ENCODE data around the gene OR7C1.
"Not testable (repeated sequence)": the region's sequence is repeated elsewhere in the genome, so short reads cannot be mapped to it uniquely, and the experiment has no call there.

OR7C1 gene

GRCh38 chr19:14786421-14786851, 48.5 kb downstream of the OR7C1 start:
- peak; percentile 80 for TF ChIP-seq CTCF (IDR thresholded peaks at IDR 0.05; ENCODE audit: control insufficient read depth, insufficient read depth, low read depth, low read length, missing control alignments)
- no peak for DNase-seq (ENCODE audit: low read depth)
- H3K4me3 ChIP-seq (ENCODE audit: control insufficient read depth, low read depth, low read length), result no peak overlapping the region

DNA sequence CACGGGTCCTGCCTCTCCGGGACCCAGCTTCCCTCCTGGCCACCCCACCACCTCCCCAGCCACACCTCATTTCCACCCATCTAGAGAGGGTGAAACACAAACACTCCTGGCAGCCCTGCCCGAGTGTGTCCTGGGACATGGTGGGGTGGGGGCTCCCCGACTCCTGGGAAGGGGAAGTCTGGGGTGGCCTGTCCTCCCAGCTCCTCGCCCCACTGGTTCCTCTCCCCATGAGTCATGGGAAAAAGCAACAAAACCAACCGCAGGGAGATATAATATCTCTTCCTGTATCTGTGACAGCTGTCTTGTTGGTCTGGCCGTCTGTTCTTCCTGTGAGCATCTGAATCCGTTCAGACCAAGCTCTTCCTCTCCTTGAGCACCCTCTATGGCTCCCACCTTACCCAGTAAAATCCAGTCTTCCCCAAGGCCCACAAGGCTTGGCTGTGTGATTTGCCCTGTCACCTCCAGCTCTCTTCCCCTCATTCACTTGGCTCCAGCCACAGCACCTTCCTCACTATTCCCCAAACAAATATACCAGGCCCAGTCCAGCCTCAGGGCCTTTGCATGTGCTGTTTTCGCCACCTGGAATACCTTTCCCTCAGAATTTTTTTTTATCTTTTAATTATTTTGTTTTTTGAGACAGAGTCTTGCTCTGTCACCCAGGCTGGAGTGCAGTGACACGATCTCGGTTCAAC, 49.7 kb downstream of the OR7C1 start:
- peak; percentile 32 for DNase-seq (ENCODE audit: low read depth)
- H3K4me3 ChIP-seq (ENCODE audit: control insufficient read depth, low read depth, low read length), result not testable (repeated sequence)

- H3K4me3 ChIP-seq (ENCODE audit: control insufficient read depth, low read depth, low read length), result not testable (repeated sequence)
- DNase-seq (ENCODE audit: low read depth), result peak; percentile 40
These were observed 50.3 kb downstream of the OR7C1 start for GRCh38 chr19:14784730-14785101.

GRCh38 chr19:14783410-14783998, 51.5 kb downstream of the OR7C1 start:
- not testable (repeated sequence) for DNase-seq (ENCODE audit: low read depth)

GRCh38 chr19:14782626-14783409, 52.2 kb downstream of the OR7C1 start:
- no peak overlapping the region for H3K4me3 ChIP-seq (ENCODE audit: control insufficient read depth, low read depth, low read length)
- DNase-seq (ENCODE audit: low read depth), result no peak
- no peak for TF ChIP-seq CTCF (IDR thresholded peaks at IDR 0.05; ENCODE audit: control insufficient read depth, insufficient read depth, low read depth, low read length, missing control alignments)

More at GRCh38 chr19:14783410-14783998, 51.5 kb downstream of the OR7C1 start:
- not testable (repeated sequence) for H3K4me3 ChIP-seq (ENCODE audit: control insufficient read depth, low read depth, low read length)

DNA sequence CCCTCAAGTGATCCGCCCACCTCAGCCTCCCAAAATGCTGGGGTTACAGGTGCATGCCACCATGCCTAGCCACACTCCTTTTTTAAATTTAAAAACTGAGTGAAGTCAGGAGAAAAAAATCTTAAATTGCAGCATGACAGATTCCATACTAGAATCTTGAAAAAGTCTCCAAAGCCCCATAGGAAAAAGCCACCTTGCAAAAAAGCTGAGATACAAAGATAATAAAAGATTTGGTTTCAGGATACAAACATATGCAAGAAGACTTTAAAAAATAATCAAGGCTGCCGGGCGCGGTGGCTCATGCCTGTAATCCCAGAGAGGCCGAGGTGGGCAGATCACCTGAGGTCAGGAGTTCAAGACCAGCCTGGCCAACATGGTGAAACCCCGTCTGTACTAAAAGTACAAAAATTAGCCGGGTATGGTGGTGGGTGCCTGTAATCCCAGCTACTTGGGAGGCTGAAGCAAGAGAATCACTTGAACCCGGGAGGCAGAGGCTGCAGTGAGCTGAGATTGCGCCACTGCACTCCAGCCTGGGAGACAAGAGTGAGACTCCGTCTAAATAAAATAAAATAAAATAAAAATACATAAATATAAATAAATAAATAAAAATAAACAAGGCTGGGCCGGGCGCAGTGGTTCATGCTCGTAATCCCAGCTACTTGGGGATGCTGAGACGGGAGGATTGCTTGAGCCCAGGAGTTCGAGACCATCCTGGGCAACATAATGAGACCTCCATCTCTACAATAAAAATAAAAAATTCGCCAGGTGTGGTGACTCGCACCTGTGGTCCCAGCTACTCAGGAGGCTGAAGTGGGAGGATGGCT, 53.1 kb downstream of the OR7C1 start:
- not testable (repeated sequence) for H3K4me3 ChIP-seq (ENCODE audit: control insufficient read depth, low read depth, low read length); DNase-seq (ENCODE audit: low read depth)

DNA sequence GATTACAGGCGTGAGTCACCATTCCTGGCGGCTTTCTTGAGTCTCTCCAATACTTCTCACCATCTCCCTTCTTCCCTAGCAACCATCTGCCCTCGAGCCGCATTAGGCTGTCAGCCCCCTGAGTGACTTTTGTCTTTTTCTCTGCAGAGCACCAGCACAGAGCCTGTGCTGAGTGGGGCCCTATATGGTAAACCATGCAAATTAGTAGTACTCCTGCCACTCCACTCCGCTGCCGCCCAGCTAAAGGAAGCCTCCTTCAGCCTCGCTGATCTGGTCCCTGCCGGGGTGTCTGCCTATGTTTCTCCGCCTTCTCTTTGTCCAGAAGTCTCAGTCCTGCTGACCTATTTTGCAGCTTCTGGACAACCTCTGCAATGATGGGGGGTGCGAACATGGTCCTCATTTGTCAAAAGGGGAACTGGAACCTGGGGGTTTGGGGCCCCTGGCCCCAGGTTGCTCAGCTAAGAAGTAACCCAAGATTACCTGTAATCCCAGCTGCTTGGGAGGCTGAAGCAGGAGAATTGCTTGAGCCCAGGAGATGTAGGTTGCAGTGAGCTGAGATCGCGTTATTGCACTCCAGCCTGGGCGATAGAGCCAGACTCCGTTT, 54.3 kb downstream of the OR7C1 start:
- not testable (repeated sequence) for DNase-seq (ENCODE audit: low read depth); H3K4me3 ChIP-seq (ENCODE audit: control insufficient read depth, low read depth, low read length)

DNA sequence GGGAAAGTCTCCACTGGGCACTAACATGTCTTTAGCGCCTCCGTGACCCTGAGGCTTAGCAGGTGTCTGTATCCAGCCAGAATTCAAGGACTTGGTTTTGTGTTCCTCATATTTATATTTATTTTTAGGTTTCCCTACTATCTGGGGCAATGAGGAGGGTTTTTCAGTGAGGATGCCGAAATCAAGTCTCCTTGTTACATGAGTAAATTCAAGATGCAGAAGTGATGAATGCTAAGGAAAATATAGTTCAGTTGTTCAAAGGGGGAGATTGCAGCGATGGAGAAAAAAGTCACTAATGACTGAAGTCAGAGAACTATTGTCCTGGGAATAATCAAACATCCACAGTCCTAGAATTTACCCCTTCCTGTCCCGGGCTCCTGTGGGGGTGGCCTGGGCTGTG, 55.8 kb downstream of the OR7C1 start:
- DNase-seq (ENCODE audit: low read depth), result no peak
- TF ChIP-seq CTCF (IDR thresholded peaks at IDR 0.05; ENCODE audit: control insufficient read depth, insufficient read depth, low read depth, low read length, missing control alignments), result no peak
- H3K4me3 ChIP-seq (ENCODE audit: control insufficient read depth, low read depth, low read length), result no peak overlapping the region

GRCh38 chr19:14778110-14778845, 56.7 kb downstream of the OR7C1 start, which contains the start of gene ADGRE2:
TSS of gene ADGRE2 (minus strand) at chr19:14778560. CDS start at chr19:14776756, 1,804 bp downstream.
- not testable (repeated sequence) for H3K4me3 ChIP-seq (ENCODE audit: control insufficient read depth, low read depth, low read length); DNase-seq (ENCODE audit: low read depth)

- H3K4me3 ChIP-seq (ENCODE audit: control insufficient read depth, low read depth, low read length); DNase-seq (ENCODE audit: low read depth): not testable (repeated sequence)
These were observed 57.3 kb downstream of the OR7C1 start for GRCh38 chr19:14777645-14778044.
